GM23338 (cell line): ENCODE data around the gene FTO. TPM values are rescaled to one million over a fixed set of nuclear protein-coding genes. Genes with fewer than 3 reads are reported as not detected.

Experiments
- ATAC-seq: fragments of 200-7000 bp; cut with Tn5 transposase; 3 replicates; pipeline ENCODE4 v1.9.1; 2020
- DNase-seq: peaks from one replicate; pipeline ENCODE4 v3.0.0-alpha.2; 2015; ENCODE audit warnings: low spot score
- H2AFZ ChIP-seq: fragments of 200-600 bp; sonication (generic); 2 replicates; pipeline ENCODE4 v1.8.0; 2016; ENCODE audit warnings: antibody characterized with exemption, mild to moderate bottlenecking, moderate library complexity
- H3F3A ChIP-seq: fragments of 200-600 bp; sonication (generic); replicated peaks from 2 replicates; pipeline ENCODE4 v1.8.0; 2017; ENCODE audit warnings: antibody characterized with exemption, mixed run types, low read depth
- H3K27ac ChIP-seq: fragments of 200-600 bp; sonication (generic); 2 replicates; pipeline ENCODE4 v1.6.1; 2016; ENCODE audit warnings: low read depth
- H3K27me3 ChIP-seq: fragments of 200-600 bp; sonication (generic); 2 replicates; pipeline ENCODE4 v1.8.0; 2016; ENCODE audit warnings: mild to moderate bottlenecking, mixed run types, moderate library complexity; ENCODE audit not compliant: insufficient read depth
- H3K36me3 ChIP-seq: fragments of 200-600 bp; sonication (generic); 2 replicates; pipeline ENCODE4 v1.8.0; 2016; ENCODE audit warnings: mild to moderate bottlenecking; ENCODE audit not compliant: insufficient read depth
- H3K4me1 ChIP-seq: fragments of 200-600 bp; sonication (generic); 2 replicates; pipeline ENCODE4 v1.8.0; 2016; ENCODE audit warnings: mild to moderate bottlenecking, moderate library complexity; ENCODE audit not compliant: insufficient read depth
- H3K4me2 ChIP-seq: fragments of 200-600 bp; sonication (generic); 2 replicates; pipeline ENCODE4 v1.7.1; 2017; ENCODE audit warnings: mixed run types
- H3K4me3 ChIP-seq: fragments of 200-600 bp; sonication (generic); 2 replicates; pipeline ENCODE4 v1.6.1; 2016; ENCODE audit warnings: mixed run types
- H3K79me2 ChIP-seq: fragments of 200-600 bp; sonication (generic); replicated peaks from 2 replicates; pipeline ENCODE4 v1.8.0; 2017; ENCODE audit warnings: mild to moderate bottlenecking; ENCODE audit not compliant: insufficient read depth
- H3K9me2 ChIP-seq: fragments of 200-600 bp; sonication (generic); 2 replicates; pipeline ENCODE4 v1.8.0; 2017; ENCODE audit not compliant: insufficient read depth
- H4K20me1 ChIP-seq: fragments of 200-600 bp; sonication (generic); replicated peaks from 2 replicates; pipeline ENCODE4 v1.8.0; 2017; ENCODE audit warnings: mild to moderate bottlenecking; ENCODE audit not compliant: insufficient read depth
- H3K27ac Mint-ChIP-seq: 2 replicates; pipeline ENCODE4 v1.8.0; 2020; ENCODE audit warnings: inconsistent platforms, mild to moderate bottlenecking, moderate library complexity, mixed read lengths
- H3K27me3 Mint-ChIP-seq: 3 replicates; pipeline ENCODE4 v1.8.0; 2022; ENCODE audit warnings: low read depth, mild to moderate bottlenecking, moderate library complexity, mixed read lengths, inconsistent platforms; ENCODE audit not compliant: insufficient read depth, poor library complexity
- H3K36me3 Mint-ChIP-seq: 3 replicates; pipeline ENCODE4 v1.8.0; 2021; ENCODE audit warnings: low read depth, mild to moderate bottlenecking, inconsistent platforms, moderate library complexity, mixed read lengths
- H3K4me1 Mint-ChIP-seq: 3 replicates; pipeline ENCODE4 v1.8.0; 2020; ENCODE audit warnings: mild to moderate bottlenecking, inconsistent platforms, mixed read lengths
- H3K4me3 Mint-ChIP-seq: 3 replicates; pipeline ENCODE4 v1.8.0; 2021; ENCODE audit warnings: moderate library complexity, mild to moderate bottlenecking, inconsistent platforms, mixed read lengths
- H3K9me3 Mint-ChIP-seq: 3 replicates; pipeline ENCODE4 v1.8.0; 2020; ENCODE audit warnings: moderate library complexity, mild to moderate bottlenecking, inconsistent platforms, mixed read lengths
- EZH2 ChIP-seq: fragments of 200-600 bp; sonication (generic); IDR thresholded peaks from one replicate; pipeline ENCODE4 v1.8.0; 2017; ENCODE audit warnings: antibody characterized with exemption, mild to moderate bottlenecking, low read depth; ENCODE audit not compliant: unreplicated experiment
- EZH2phosphoT487 ChIP-seq: fragments of 200-600 bp; sonication (generic); IDR thresholded peaks from one replicate; pipeline ENCODE4 v1.8.1; 2018; ENCODE audit warnings: antibody characterized with exemption; ENCODE audit not compliant: unreplicated experiment
- JUNB ChIP-seq: IDR thresholded peaks from one replicate; pipeline ENCODE4 v1.6.1; 2016; ENCODE audit warnings: antibody characterized with exemption; ENCODE audit not compliant: unreplicated experiment
- POLR2AphosphoS5 ChIP-seq: IDR thresholded peaks from 2 replicates; pipeline ENCODE4 v1.6.1; 2016; ENCODE audit warnings: antibody characterized with exemption, low read depth
- ZNF114 ChIP-seq: fragments of 250-450 bp; sonication (Bioruptor Pico); IDR thresholded peaks from 2 replicates; pipeline ENCODE4 v1.5.0; 2020; ENCODE audit warnings: mild to moderate bottlenecking, moderate library complexity
- polyA plus RNA-seq: library from polyadenylated mRNA; unstranded; fragments of >200 nt; fragmentation: Nextera tagmentation; extraction: Ambion mirVana; gene quantifications from 2 replicates; pipeline ENCODE4 v1.2.1, GENCODE V29; 2016
- total RNA-seq: library from RNA; depleted of rRNA; stranded (reverse); fragments of >200 nt; shearing (Covaris generic); gene quantifications from 2 replicates; pipeline ENCODE4 v1.2.3, GENCODE V29; 2014
- TF ChIP-seq, protein P1 (sequence below), 2 experiments: fragments of 200-600 bp in 1 of 2; sonication (generic) in 1 of 2; conservative IDR thresholded peaks; 2 replicates each; pipeline versions ENCODE4 v1.5.1 to v1.6.1; 2016 to 2017; ENCODE audit warnings: antibody characterized with exemption in 2 of 2, low read depth in 2 of 2, mild to moderate bottlenecking in 2 of 2, moderate library complexity in 1 of 2
- TF ChIP-seq, protein P2 (sequence below): fragments of 250-450 bp; sonication (Bioruptor Pico); IDR thresholded peaks from 2 replicates; pipeline ENCODE4 v1.5.0; 2020; ENCODE audit warnings: mild to moderate bottlenecking, moderate library complexity

FTO gene
- total and polyA plus RNA-seq, 2 experiments from 2014 or later: 17.7 to 69.6 TPM

DNA sequence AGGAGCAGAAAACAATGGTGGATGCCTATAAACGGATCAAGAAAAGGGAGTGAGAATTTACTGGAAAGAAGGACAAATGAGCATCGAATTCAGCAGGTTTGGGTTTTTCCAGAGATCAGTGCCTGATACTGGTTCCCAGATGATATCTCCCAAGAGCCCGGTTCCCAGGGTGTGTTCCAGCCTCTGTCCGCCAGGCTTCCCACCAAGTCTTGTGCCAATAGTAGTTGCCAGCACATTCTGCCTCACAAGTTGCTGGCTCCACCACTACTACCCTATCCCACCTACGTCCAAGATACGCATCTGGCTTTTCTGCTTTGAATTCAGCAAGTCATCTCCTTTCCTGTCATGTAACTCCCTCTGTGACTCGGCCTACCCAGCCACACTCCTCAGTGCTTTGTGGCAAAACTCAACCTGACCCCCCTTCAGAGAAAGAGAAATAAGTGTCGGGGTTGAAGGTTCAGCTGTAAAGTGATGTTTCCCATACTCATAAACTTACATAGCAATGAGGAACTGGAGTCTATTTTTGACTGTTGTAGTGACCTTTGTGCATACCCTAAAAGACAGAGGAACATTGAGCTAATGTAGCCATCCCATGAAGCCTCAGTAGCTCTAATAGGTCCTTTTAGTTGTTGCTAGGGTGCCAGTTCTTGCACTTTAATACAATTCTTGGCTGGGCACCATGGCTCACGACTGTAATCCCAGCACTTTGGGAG, 305.7 kb downstream of the FTO start:
- no peak overlapping the region for H3K4me2 ChIP-seq
- Mint-ChIP-seq H3K36me3 (peaks cover 8% of the 10 kb centered on the region; the same call in 2 of the 3 replicates), H3K4me3 (no peak overlapping the region), H3K4me1 (no peaks in the 10 kb centered on the region), H3K9me3 (peaks cover 5% of the 10 kb centered on the region), H3K27ac (no peak overlapping the region), H3K27me3 (peaks cover 3% of the 10 kb centered on the region)
- H3K4me3 ChIP-seq: no peak overlapping the region
- no peaks in the 10 kb centered on the region for H3K9me2 ChIP-seq
- H3K4me1 ChIP-seq: no peaks in the 10 kb centered on the region
- ATAC-seq (no peak), DNase-seq (no peak)
- no peaks in the 10 kb centered on the region for H4K20me1 ChIP-seq
- H3F3A ChIP-seq: no peaks in the 10 kb centered on the region
- no peaks in the 10 kb centered on the region for H3K79me2 ChIP-seq
- H3K27ac ChIP-seq: no peak overlapping the region
- H3K36me3 ChIP-seq: no peaks in the 10 kb centered on the region
- no peak overlapping the region for H2AFZ ChIP-seq
- no peaks in the 10 kb centered on the region for H3K27me3 ChIP-seq
- TF ChIP-seq ZNF114 (no peak), EZH2 (no peak), EZH2phosphoT487 (no peak), POLR2AphosphoS5 (no peak), JUNB (no peak)
- TF ChIP-seq, protein P1, sequence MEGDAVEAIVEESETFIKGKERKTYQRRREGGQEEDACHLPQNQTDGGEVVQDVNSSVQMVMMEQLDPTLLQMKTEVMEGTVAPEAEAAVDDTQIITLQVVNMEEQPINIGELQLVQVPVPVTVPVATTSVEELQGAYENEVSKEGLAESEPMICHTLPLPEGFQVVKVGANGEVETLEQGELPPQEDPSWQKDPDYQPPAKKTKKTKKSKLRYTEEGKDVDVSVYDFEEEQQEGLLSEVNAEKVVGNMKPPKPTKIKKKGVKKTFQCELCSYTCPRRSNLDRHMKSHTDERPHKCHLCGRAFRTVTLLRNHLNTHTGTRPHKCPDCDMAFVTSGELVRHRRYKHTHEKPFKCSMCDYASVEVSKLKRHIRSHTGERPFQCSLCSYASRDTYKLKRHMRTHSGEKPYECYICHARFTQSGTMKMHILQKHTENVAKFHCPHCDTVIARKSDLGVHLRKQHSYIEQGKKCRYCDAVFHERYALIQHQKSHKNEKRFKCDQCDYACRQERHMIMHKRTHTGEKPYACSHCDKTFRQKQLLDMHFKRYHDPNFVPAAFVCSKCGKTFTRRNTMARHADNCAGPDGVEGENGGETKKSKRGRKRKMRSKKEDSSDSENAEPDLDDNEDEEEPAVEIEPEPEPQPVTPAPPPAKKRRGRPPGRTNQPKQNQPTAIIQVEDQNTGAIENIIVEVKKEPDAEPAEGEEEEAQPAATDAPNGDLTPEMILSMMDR (conservative IDR thresholded peaks at IDR 0.05; ENCODE audit: low read depth in 2 of 2): no peak
- TF ChIP-seq, protein P2, sequence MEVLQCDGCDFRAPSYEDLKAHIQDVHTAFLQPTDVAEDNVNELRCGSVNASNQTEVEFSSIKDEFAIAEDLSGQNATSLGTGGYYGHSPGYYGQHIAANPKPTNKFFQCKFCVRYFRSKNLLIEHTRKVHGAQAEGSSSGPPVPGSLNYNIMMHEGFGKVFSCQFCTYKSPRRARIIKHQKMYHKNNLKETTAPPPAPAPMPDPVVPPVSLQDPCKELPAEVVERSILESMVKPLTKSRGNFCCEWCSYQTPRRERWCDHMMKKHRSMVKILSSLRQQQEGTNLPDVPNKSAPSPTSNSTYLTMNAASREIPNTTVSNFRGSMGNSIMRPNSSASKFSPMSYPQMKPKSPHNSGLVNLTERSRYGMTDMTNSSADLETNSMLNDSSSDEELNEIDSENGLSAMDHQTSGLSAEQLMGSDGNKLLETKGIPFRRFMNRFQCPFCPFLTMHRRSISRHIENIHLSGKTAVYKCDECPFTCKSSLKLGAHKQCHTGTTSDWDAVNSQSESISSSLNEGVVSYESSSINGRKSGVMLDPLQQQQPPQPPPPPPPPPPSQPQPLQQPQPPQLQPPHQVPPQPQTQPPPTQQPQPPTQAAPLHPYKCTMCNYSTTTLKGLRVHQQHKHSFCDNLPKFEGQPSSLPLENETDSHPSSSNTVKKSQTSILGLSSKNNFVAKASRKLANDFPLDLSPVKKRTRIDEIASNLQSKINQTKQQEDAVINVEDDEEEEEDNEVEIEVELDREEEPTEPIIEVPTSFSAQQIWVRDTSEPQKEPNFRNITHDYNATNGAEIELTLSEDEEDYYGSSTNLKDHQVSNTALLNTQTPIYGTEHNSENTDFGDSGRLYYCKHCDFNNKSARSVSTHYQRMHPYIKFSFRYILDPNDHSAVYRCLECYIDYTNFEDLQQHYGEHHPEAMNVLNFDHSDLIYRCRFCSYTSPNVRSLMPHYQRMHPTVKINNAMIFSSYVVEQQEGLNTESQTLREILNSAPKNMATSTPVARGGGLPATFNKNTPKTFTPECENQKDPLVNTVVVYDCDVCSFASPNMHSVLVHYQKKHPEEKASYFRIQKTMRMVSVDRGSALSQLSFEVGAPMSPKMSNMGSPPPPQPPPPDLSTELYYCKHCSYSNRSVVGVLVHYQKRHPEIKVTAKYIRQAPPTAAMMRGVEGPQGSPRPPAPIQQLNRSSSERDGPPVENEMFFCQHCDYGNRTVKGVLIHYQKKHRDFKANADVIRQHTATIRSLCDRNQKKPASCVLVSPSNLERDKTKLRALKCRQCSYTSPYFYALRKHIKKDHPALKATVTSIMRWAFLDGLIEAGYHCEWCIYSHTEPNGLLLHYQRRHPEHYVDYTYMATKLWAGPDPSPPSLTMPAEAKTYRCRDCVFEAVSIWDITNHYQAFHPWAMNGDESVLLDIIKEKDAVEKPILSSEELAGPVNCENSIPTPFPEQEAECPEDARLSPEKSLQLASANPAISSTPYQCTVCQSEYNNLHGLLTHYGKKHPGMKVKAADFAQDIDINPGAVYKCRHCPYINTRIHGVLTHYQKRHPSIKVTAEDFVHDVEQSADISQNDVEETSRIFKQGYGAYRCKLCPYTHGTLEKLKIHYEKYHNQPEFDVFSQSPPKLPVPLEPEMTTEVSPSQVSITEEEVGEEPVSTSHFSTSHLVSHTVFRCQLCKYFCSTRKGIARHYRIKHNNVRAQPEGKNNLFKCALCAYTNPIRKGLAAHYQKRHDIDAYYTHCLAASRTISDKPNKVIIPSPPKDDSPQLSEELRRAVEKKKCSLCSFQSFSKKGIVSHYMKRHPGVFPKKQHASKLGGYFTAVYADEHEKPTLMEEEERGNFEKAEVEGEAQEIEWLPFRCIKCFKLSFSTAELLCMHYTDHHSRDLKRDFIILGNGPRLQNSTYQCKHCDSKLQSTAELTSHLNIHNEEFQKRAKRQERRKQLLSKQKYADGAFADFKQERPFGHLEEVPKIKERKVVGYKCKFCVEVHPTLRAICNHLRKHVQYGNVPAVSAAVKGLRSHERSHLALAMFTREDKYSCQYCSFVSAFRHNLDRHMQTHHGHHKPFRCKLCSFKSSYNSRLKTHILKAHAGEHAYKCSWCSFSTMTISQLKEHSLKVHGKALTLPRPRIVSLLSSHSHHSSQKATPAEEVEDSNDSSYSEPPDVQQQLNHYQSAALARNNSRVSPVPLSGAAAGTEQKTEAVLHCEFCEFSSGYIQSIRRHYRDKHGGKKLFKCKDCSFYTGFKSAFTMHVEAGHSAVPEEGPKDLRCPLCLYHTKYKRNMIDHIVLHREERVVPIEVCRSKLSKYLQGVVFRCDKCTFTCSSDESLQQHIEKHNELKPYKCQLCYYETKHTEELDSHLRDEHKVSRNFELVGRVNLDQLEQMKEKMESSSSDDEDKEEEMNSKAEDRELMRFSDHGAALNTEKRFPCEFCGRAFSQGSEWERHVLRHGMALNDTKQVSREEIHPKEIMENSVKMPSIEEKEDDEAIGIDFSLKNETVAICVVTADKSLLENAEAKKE (CRISPR knock-in tag): no peak
